CD14-positive monocyte (primary cell): Measurements from ENCODE around the gene COPG2. TPM values are rescaled to one million over a fixed set of nuclear protein-coding genes. Genes with fewer than 3 reads are reported as not detected.

Experiments used
- DNase-seq, 3 donors: peaks; one replicate each; pipeline ENCODE4 v3.0.0-alpha.2; 2011 to 2022
- H2AFZ ChIP-seq: 2 replicates; pipeline ENCODE4 v1.6.0; 2012; ENCODE audit warnings: mild to moderate bottlenecking, low read depth, low read length, inconsistent platforms; ENCODE audit not compliant: insufficient read depth, poor library complexity, severe bottlenecking
- H3K27ac ChIP-seq, 2 donors: 1 replicate in 1 of 2; 2 replicates in 1 of 2; pipeline ENCODE4 v1.5.1; 2012 to 2013; ENCODE audit warnings: low read length in 2 of 2, control low read depth in 1 of 2, inconsistent platforms in 1 of 2, low read depth in 1 of 2, mild to moderate bottlenecking in 1 of 2
- H3K27me3 ChIP-seq, 2 donors: one replicate each; pipeline versions ENCODE4 v1.6.0 to v1.6.1; 2011 to 2013; ENCODE audit warnings: low read length in 2 of 2; ENCODE audit not compliant: control insufficient read depth in 2 of 2, insufficient read depth in 2 of 2
- H3K36me3 ChIP-seq, 2 donors: replicated peaks in 1 of 2; 1 replicate in 1 of 2; 2 replicates in 1 of 2; pipeline versions ENCODE4 v1.5.1 to v1.6.1; 2012 to 2013; ENCODE audit warnings: low read length in 2 of 2, control low read depth in 1 of 2, inconsistent platforms in 1 of 2, mild to moderate bottlenecking in 1 of 2; ENCODE audit not compliant: insufficient read depth in 2 of 2, control insufficient read depth in 1 of 2
- H3K4me1 ChIP-seq, 2 donors: 1 replicate in 1 of 2; 2 replicates in 1 of 2; pipeline versions ENCODE4 v1.5.1 to v1.6.1; 2012 to 2013; ENCODE audit warnings: low read length in 2 of 2, control low read depth in 1 of 2, inconsistent platforms in 1 of 2, mild to moderate bottlenecking in 1 of 2, moderate library complexity in 1 of 2; ENCODE audit not compliant: insufficient read depth in 2 of 2, control insufficient read depth in 1 of 2
- H3K4me2 ChIP-seq: replicated peaks from 2 replicates; pipeline ENCODE3; 2012; ENCODE audit warnings: low read length, moderate library complexity, mild to moderate bottlenecking; ENCODE audit not compliant: poor library complexity, severe bottlenecking; ENCODE audit errors: extremely low read depth
- H3K4me3 ChIP-seq, 3 experiments: fragments of 200-600 bp in 1 of 3; sonication (generic) in 1 of 3; replicated peaks in 1 of 3; 1 replicate in 2 of 3; 2 replicates in 1 of 3; pipeline ENCODE4 v1.5.1; 2011 to 2013; ENCODE audit warnings: low read length in 3 of 3, mild to moderate bottlenecking in 3 of 3, control low read depth in 2 of 3, low read depth in 2 of 3, inconsistent platforms in 1 of 3, moderate library complexity in 1 of 3
- H3K79me2 ChIP-seq: 2 replicates; pipeline ENCODE4 v1.6.0; 2012; ENCODE audit warnings: mild to moderate bottlenecking, control low read depth, inconsistent platforms, low read length, moderate library complexity; ENCODE audit not compliant: insufficient read depth
- H3K9ac ChIP-seq: 2 replicates; pipeline ENCODE4 v1.6.0; 2017; ENCODE audit warnings: low read length, mild to moderate bottlenecking; ENCODE audit not compliant: insufficient read depth, poor library complexity, severe bottlenecking
- H3K9me3 ChIP-seq, 2 donors: replicated peaks in 1 of 2; 1 replicate in 1 of 2; 2 replicates in 1 of 2; pipeline versions ENCODE4 v1.5.1 to v1.6.1; 2012 to 2013; ENCODE audit warnings: low read length in 2 of 2, control low read depth in 1 of 2; ENCODE audit not compliant: control insufficient read depth in 1 of 2, insufficient read depth in 1 of 2
- H4K20me1 ChIP-seq: 2 replicates; pipeline ENCODE4 v1.6.0; 2012; ENCODE audit warnings: mild to moderate bottlenecking, low read length, control low read depth, moderate library complexity; ENCODE audit not compliant: insufficient read depth
- H3K27ac Mint-ChIP-seq, 7 donors: one replicate each; pipeline ENCODE4 v1.8.0; 2020; ENCODE audit warnings: mild to moderate bottlenecking in 7 of 7, mixed read lengths in 7 of 7, moderate library complexity in 6 of 7, inconsistent platforms in 2 of 7
- H3K27me3 Mint-ChIP-seq, 3 donors: one replicate each; pipeline ENCODE4 v1.8.0; 2021 to 2022; ENCODE audit warnings: low read depth in 3 of 3, mild to moderate bottlenecking in 3 of 3, mixed read lengths in 3 of 3, moderate library complexity in 3 of 3, inconsistent platforms in 1 of 3
- H3K36me3 Mint-ChIP-seq, 2 donors: one replicate each; pipeline ENCODE4 v1.8.0; 2020; ENCODE audit warnings: mixed read lengths in 2 of 2, inconsistent platforms in 1 of 2, mild to moderate bottlenecking in 1 of 2
- H3K4me1 Mint-ChIP-seq: one replicate; pipeline ENCODE4 v1.8.0; 2020; ENCODE audit warnings: mild to moderate bottlenecking, mixed read lengths
- H3K4me3 Mint-ChIP-seq, 2 donors: one replicate each; pipeline ENCODE4 v1.8.0; 2020; ENCODE audit warnings: mild to moderate bottlenecking in 2 of 2, mixed read lengths in 2 of 2, moderate library complexity in 1 of 2
- H3K9me3 Mint-ChIP-seq, 7 donors: one replicate each; pipeline ENCODE4 v1.8.0; 2020 to 2022; ENCODE audit warnings: mixed read lengths in 7 of 7, mild to moderate bottlenecking in 6 of 7, moderate library complexity in 6 of 7, inconsistent platforms in 2 of 7
- WGBS: methylation state at CpG from one replicate; pipeline ENCODE4 v1.1.5; 2013; ENCODE audit warnings: missing lambda C conversion rate; ENCODE audit not compliant: insufficient coverage; 5-methylcytosine and 5-hydroxymethylcytosine counted together
- intact Hi-C, 2 donors: fragments of 100-400 bp; cut with micrococcal nuclease; formaldehyde crosslinking; loops; one replicate each; pipeline versions ENCODE4 v1.15.0 to v1.15.1; 2023
- polyA plus RNA-seq, 3 donors: library from polyadenylated mRNA; depleted of rRNA in 1 of 3; unstranded in 2 of 3; stranded (reverse) in 1 of 3; fragments of 300-500 nt in 2 of 3; fragments of >200 nt in 1 of 3; fragmentation: Illumina TruSeq in 2 of 3; gene quantifications; 1 replicate in 2 of 3; 2 replicates in 1 of 3; pipeline ENCODE4 v1.2.3, GENCODE V29; 2012 to 2021
- TF ChIP-seq, protein P1 (sequence below): fragments of 200-600 bp; IDR thresholded peaks from one replicate; pipeline ENCODE4 v1.8.0; 2022; ENCODE audit warnings: antibody characterized with exemption, mild to moderate bottlenecking

Gene COPG2
- polyA plus RNA-seq, 3 donors, result 2.7 to 10.3 (median 9.6) TPM

DNA sequence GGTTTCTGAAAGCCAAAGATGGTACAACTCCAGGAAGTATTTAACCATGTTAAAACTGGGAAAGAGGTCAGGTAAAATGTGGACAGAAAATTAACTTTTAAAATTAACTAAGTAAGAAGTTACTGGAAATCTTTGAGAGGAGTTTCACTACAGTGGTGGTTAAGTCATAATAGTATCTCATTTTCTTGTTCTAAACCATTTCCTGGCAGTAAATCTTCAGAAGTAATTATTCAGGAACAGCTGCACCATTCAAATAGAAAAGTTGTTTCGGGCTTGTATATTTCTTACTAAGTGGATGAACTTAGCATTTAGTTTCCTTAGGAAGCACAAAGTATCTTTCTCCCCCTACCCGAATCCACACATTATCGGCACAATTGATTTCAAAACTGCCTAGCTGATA is 27.1 kb downstream of the COPG2 start:
- Histone ChIP-seq H3K36me3 (peaks cover 0 to 8% of the 10 kb centered on the region in 2 donors), H3K9me3 (peaks cover 10 to 20% of the 10 kb centered on the region in 2 donors), H3K4me3 (no peak overlapping the region), H3K79me2 (no peaks in the 10 kb centered on the region), H2AFZ (no peak overlapping the region), H3K27ac (no peak overlapping the region), H3K9ac (no peak overlapping the region), H3K4me1 (no peaks in the 10 kb centered on the region), H3K27me3 (no peaks in the 10 kb centered on the region), H3K4me2 (no peak overlapping the region), H4K20me1 (no peaks in the 10 kb centered on the region)
- Mint-ChIP-seq H3K36me3 (peaks cover 30 to 52% of the 10 kb centered on the region in 2 donors), H3K27me3 (peaks cover 0 to under 1% (median 0%) of the 10 kb centered on the region in 3 donors), H3K4me1 (no peaks in the 10 kb centered on the region), H3K4me3 (no peak overlapping the region), H3K27ac (no peak overlapping the region), H3K9me3 (peaks cover 24 to 50% (median 37%) of the 10 kb centered on the region in 7 donors)
- WGBS, result no CpG with 5 or more reads among the region's 3 CpGs
- TF ChIP-seq, protein P1, sequence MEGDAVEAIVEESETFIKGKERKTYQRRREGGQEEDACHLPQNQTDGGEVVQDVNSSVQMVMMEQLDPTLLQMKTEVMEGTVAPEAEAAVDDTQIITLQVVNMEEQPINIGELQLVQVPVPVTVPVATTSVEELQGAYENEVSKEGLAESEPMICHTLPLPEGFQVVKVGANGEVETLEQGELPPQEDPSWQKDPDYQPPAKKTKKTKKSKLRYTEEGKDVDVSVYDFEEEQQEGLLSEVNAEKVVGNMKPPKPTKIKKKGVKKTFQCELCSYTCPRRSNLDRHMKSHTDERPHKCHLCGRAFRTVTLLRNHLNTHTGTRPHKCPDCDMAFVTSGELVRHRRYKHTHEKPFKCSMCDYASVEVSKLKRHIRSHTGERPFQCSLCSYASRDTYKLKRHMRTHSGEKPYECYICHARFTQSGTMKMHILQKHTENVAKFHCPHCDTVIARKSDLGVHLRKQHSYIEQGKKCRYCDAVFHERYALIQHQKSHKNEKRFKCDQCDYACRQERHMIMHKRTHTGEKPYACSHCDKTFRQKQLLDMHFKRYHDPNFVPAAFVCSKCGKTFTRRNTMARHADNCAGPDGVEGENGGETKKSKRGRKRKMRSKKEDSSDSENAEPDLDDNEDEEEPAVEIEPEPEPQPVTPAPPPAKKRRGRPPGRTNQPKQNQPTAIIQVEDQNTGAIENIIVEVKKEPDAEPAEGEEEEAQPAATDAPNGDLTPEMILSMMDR, result no peak
- intact Hi-C loops, result no loop called here
- DNase-seq, result no peak

DNA sequence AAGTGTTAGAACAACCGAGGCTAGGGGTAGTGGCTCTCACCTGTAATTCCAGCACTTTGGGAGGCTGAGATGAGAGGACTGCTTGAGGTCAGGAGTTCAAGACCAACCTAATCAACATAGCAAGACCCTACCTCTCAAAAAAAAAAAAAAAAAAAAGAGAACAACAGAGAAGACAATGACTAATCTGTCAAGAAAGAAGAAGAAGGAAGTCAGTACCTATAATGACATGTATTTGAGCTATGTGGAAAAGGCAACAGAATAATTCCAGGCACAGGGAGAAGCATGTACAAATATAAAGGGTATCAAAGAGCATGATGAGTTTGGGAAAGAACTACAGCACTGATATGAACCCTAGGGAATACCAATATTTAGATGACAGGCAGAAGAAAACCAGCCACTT is 27.5 kb downstream of the COPG2 start:
- peaks cover 0 to 8% of the 10 kb centered on the region in 2 donors for H3K36me3 ChIP-seq
- H3K27ac ChIP-seq, result no peak overlapping the region
- H3K4me1 Mint-ChIP-seq, result no peaks in the 10 kb centered on the region
- peaks cover 0 to 2% (median 0%) of the 10 kb centered on the region in 3 donors for H3K27me3 Mint-ChIP-seq
- H3K79me2 ChIP-seq, result no peaks in the 10 kb centered on the region
- no peak overlapping the region for H3K4me3 Mint-ChIP-seq
- TF ChIP-seq, protein P1, result no peak
- WGBS, result no CpG with 5 or more reads among the region's 1 CpG
- H3K27ac Mint-ChIP-seq, result no peak overlapping the region
- H3K4me3 ChIP-seq, result no peak overlapping the region
- H3K9ac ChIP-seq, result no peak overlapping the region
- H3K4me1 ChIP-seq, result no peaks in the 10 kb centered on the region
- intact Hi-C loops, result no loop called here
- peaks cover 27 to 52% (median 39%) of the 10 kb centered on the region in 7 donors for H3K9me3 Mint-ChIP-seq
- no peak overlapping the region for H3K4me2 ChIP-seq
- no peak for DNase-seq
- peaks cover 26 to 47% of the 10 kb centered on the region in 2 donors for H3K36me3 Mint-ChIP-seq
- H2AFZ ChIP-seq, result no peak overlapping the region
- H4K20me1 ChIP-seq, result no peaks in the 10 kb centered on the region
- H3K27me3 ChIP-seq, result no peaks in the 10 kb centered on the region
- H3K9me3 ChIP-seq, result peaks cover 12 to 19% of the 10 kb centered on the region in 2 donors
